ENCODE measurements around the gene SNX13.

The SNX13 gene

GRCh38 chr7:17963281-17963680, 23.0 kb upstream of the SNX13 start:
- no peak overlapping the region for H3K27ac Mint-ChIP-seq
- DNase-seq: no peak

GRCh38 chr7:17962652-17963051, 22.4 kb upstream of the SNX13 start:
- Mint-ChIP-seq H3K4me3 (no peak overlapping the region), H3K27ac (no peak overlapping the region), H3K36me3 (ENCODE audit: low read depth) (no peaks in the 10 kb centered on the region), H3K9me3 (no peaks in the 10 kb centered on the region), H3K27me3 (peaks cover 1% of the 10 kb centered on the region), H3K4me1 (no peaks in the 10 kb centered on the region)
- DNase-seq (no peak), ATAC-seq (no peak)

More at GRCh38 chr7:17963281-17963680, 23.0 kb upstream of the SNX13 start:
- Mint-ChIP-seq H3K36me3 (ENCODE audit: low read depth) (no peaks in the 10 kb centered on the region), H3K4me3 (no peak overlapping the region), H3K4me1 (no peaks in the 10 kb centered on the region), H3K9me3 (no peaks in the 10 kb centered on the region), H3K27me3 (peaks cover 1% of the 10 kb centered on the region)
- ATAC-seq: no peak

- DNase-seq: no peak
- H3K27ac Mint-ChIP-seq: no peak overlapping the region
- no peak overlapping the region for H3K4me3 Mint-ChIP-seq
- H3K36me3 Mint-ChIP-seq (ENCODE audit: low read depth): no peaks in the 10 kb centered on the region
- H3K9me3 Mint-ChIP-seq: no peaks in the 10 kb centered on the region
- peaks cover 3% of the 10 kb centered on the region for H3K27me3 Mint-ChIP-seq
- peaks cover 4% of the 10 kb centered on the region for H3K4me1 Mint-ChIP-seq
- no peak for ATAC-seq
These were observed 17.6 kb upstream of the SNX13 start for GRCh38 chr7:17957871-17958270.

- Mint-ChIP-seq H3K4me1 (peaks cover 22% of the 10 kb centered on the region), H3K9me3 (no peaks in the 10 kb centered on the region), H3K27ac (no peak overlapping the region), H3K36me3 (ENCODE audit: low read depth) (no peaks in the 10 kb centered on the region), H3K27me3 (peaks cover 4% of the 10 kb centered on the region), H3K4me3 (no peak overlapping the region)
- ATAC-seq (peak; percentile 99), DNase-seq (peak; percentile 4)
These were observed 12.1 kb upstream of the SNX13 start for GRCh38 chr7:17952387-17952786.

GRCh38 chr7:17951742-17952254, 11.5 kb upstream of the SNX13 start:
- no peaks in the 10 kb centered on the region for H3K9me3 Mint-ChIP-seq
- peaks cover 4% of the 10 kb centered on the region for H3K27me3 Mint-ChIP-seq
- no peaks in the 10 kb centered on the region for H3K36me3 Mint-ChIP-seq (ENCODE audit: low read depth)
- no peak overlapping the region for H3K27ac Mint-ChIP-seq
- DNase-seq (no peak), ATAC-seq (no peak)
- H3K4me1 Mint-ChIP-seq: peaks cover 25% of the 10 kb centered on the region
- H3K4me3 Mint-ChIP-seq: no peak overlapping the region

GRCh38 chr7:17948526-17949238, 8.4 kb upstream of the SNX13 start:
- no peak for DNase-seq
- Mint-ChIP-seq H3K27ac (no peak overlapping the region), H3K27me3 (peaks cover 3% of the 10 kb centered on the region), H3K36me3 (ENCODE audit: low read depth) (no peaks in the 10 kb centered on the region), H3K4me3 (no peak overlapping the region), H3K9me3 (no peaks in the 10 kb centered on the region), H3K4me1 (peaks cover 27% of the 10 kb centered on the region)
- no peak for ATAC-seq

GRCh38 chr7:17947620-17948019, 7.3 kb upstream of the SNX13 start:
- no peak for DNase-seq

GRCh38 chr7:17946591-17946990, 6.3 kb upstream of the SNX13 start:
- peaks cover 3% of the 10 kb centered on the region for H3K27me3 Mint-ChIP-seq
- peaks cover 15% of the 10 kb centered on the region for H3K4me1 Mint-ChIP-seq
- no peak overlapping the region for H3K27ac Mint-ChIP-seq
- peak overlapping the region; percentile 48 for H3K4me3 Mint-ChIP-seq
- no peak for DNase-seq
- H3K9me3 Mint-ChIP-seq: no peaks in the 10 kb centered on the region
- peaks cover 2% of the 10 kb centered on the region for H3K36me3 Mint-ChIP-seq (ENCODE audit: low read depth)
- ATAC-seq: no peak

More at GRCh38 chr7:17947620-17948019, 7.3 kb upstream of the SNX13 start:
- Mint-ChIP-seq H3K4me1 (peaks cover 23% of the 10 kb centered on the region), H3K4me3 (no peak overlapping the region), H3K27ac (no peak overlapping the region), H3K36me3 (ENCODE audit: low read depth) (peaks cover 2% of the 10 kb centered on the region), H3K27me3 (peaks cover 3% of the 10 kb centered on the region), H3K9me3 (no peaks in the 10 kb centered on the region)
- ATAC-seq: no peak

- peaks cover 18% of the 10 kb centered on the region for H3K4me1 Mint-ChIP-seq
- H3K27ac Mint-ChIP-seq: no peak overlapping the region
- ATAC-seq: no peak
- H3K4me3 Mint-ChIP-seq: no peak overlapping the region
- DNase-seq: no peak
- peaks cover 3% of the 10 kb centered on the region for H3K36me3 Mint-ChIP-seq (ENCODE audit: low read depth)
- H3K9me3 Mint-ChIP-seq: no peaks in the 10 kb centered on the region
- peaks cover under 1% of the 10 kb centered on the region for H3K27me3 Mint-ChIP-seq
These were observed 4.4 kb upstream of the SNX13 start for GRCh38 chr7:17944720-17945119.

GRCh38 chr7:17943006-17943405, 2.7 kb upstream of the SNX13 start:
- Mint-ChIP-seq H3K9me3 (no peaks in the 10 kb centered on the region), H3K36me3 (ENCODE audit: low read depth) (peaks cover 4% of the 10 kb centered on the region), H3K27me3 (no peaks in the 10 kb centered on the region), H3K4me3 (no peak overlapping the region), H3K4me1 (peaks cover 33% of the 10 kb centered on the region), H3K27ac (no peak overlapping the region)
- ATAC-seq: no peak
- no peak for DNase-seq

GRCh38 chr7:17942231-17942630, 1.9 kb upstream of the SNX13 start:
- DNase-seq (no peak), ATAC-seq (no peak)
- Mint-ChIP-seq H3K27ac (no peak overlapping the region), H3K9me3 (no peaks in the 10 kb centered on the region), H3K4me1 (peaks cover 35% of the 10 kb centered on the region), H3K4me3 (no peak overlapping the region), H3K36me3 (ENCODE audit: low read depth) (peaks cover 6% of the 10 kb centered on the region), H3K27me3 (no peaks in the 10 kb centered on the region)

- Mint-ChIP-seq H3K36me3 (ENCODE audit: low read depth) (peaks cover 6% of the 10 kb centered on the region), H3K27me3 (no peaks in the 10 kb centered on the region), H3K4me3 (peak overlapping the region; percentile 94), H3K9me3 (no peaks in the 10 kb centered on the region), H3K4me1 (peaks cover 36% of the 10 kb centered on the region), H3K27ac (peak overlapping the region; percentile 94)
- no peak for DNase-seq
- no peak for ATAC-seq
These were observed 697 bp upstream of the SNX13 start for GRCh38 chr7:17940951-17941431.

- DNase-seq (peak; percentile 59), ATAC-seq (peak; percentile 62)
- H3K4me3 Mint-ChIP-seq: peak overlapping the region; percentile 94
- peaks cover 41% of the 10 kb centered on the region for H3K4me1 Mint-ChIP-seq
- no peaks in the 10 kb centered on the region for H3K9me3 Mint-ChIP-seq
- H3K27me3 Mint-ChIP-seq: no peaks in the 10 kb centered on the region
- H3K27ac Mint-ChIP-seq: peak overlapping the region; percentile 94
- H3K36me3 Mint-ChIP-seq (ENCODE audit: low read depth): peaks cover 10% of the 10 kb centered on the region
These were observed 540 bp downstream of the SNX13 start for GRCh38 chr7:17939606-17940301.

GRCh38 chr7:17939211-17939605, 1.1 kb downstream of the SNX13 start:
- Mint-ChIP-seq H3K4me1 (peaks cover 47% of the 10 kb centered on the region), H3K9me3 (no peaks in the 10 kb centered on the region), H3K27ac (peak overlapping the region; percentile 94), H3K36me3 (ENCODE audit: low read depth) (peaks cover 10% of the 10 kb centered on the region), H3K27me3 (no peaks in the 10 kb centered on the region), H3K4me3 (peak overlapping the region; percentile 94)
- ATAC-seq: no peak
- no peak for DNase-seq
